ENCODE data around the gene FAM83C. TPM values are rescaled to one million over a fixed set of nuclear protein-coding genes. Genes with fewer than 3 reads are reported as not detected.

Gene FAM83C
- total RNA-seq, 1 experiment from 2014 or later, result not detected

- in situ Hi-C loops (cut with HindIII; ENCODE audit: low pct_unique_long_range_greater_than_20kb, low sequenced_read_pairs), result no loop called here
- no peak for DNase-seq (ENCODE audit: low read depth, low spot score)
These were observed 1.9 kb downstream of the FAM83C start for GRCh38 chr20:35290186-35290886.

- no peak for DNase-seq (ENCODE audit: low read depth, low spot score)
- in situ Hi-C loops (cut with HindIII; ENCODE audit: low pct_unique_long_range_greater_than_20kb, low sequenced_read_pairs), result no loop called here
These were observed 3.7 kb downstream of the FAM83C start for GRCh38 chr20:35288325-35289060.

GRCh38 chr20:35287509-35288324 is 4.5 kb downstream of the FAM83C start:
- no peak for DNase-seq (ENCODE audit: low read depth, low spot score)
- in situ Hi-C loops (cut with HindIII; ENCODE audit: low pct_unique_long_range_greater_than_20kb, low sequenced_read_pairs), result no loop called here

GRCh38 chr20:35286899-35287508 is 5.2 kb downstream of the FAM83C start:
- in situ Hi-C loops (cut with HindIII; ENCODE audit: low pct_unique_long_range_greater_than_20kb, low sequenced_read_pairs), result no loop called here
- DNase-seq (ENCODE audit: low read depth, low spot score), result no peak

GRCh38 chr20:35286077-35286898 is 5.9 kb downstream of the FAM83C start:
- in situ Hi-C loops (cut with HindIII; ENCODE audit: low pct_unique_long_range_greater_than_20kb, low sequenced_read_pairs), result no loop called here
- no peak for DNase-seq (ENCODE audit: low read depth, low spot score)

- in situ Hi-C loops (cut with HindIII; ENCODE audit: low pct_unique_long_range_greater_than_20kb, low sequenced_read_pairs), result no loop called here
- no peak for DNase-seq (ENCODE audit: low read depth, low spot score)
These were observed 6.5 kb downstream of the FAM83C start for GRCh38 chr20:35285806-35286076.

- in situ Hi-C loops (cut with HindIII; ENCODE audit: low pct_unique_long_range_greater_than_20kb, low sequenced_read_pairs), result no loop called here
- no peak for DNase-seq (ENCODE audit: low read depth, low spot score)
These were observed 7.0 kb downstream of the FAM83C start for GRCh38 chr20:35284992-35285805.

- peak; percentile 86 for DNase-seq (ENCODE audit: low read depth, low spot score)
- in situ Hi-C loops (cut with HindIII; ENCODE audit: low pct_unique_long_range_greater_than_20kb, low sequenced_read_pairs), result no loop called here
These were observed 7.8 kb downstream of the FAM83C start, which contains the start of gene EIF6 for GRCh38 chr20:35284267-35284991. Gene EIF6, minus strand, starts transcription at chr20:35284772. Its CDS starts 285 bp downstream, at chr20:35284487.

- DNase-seq (ENCODE audit: low read depth, low spot score), result no peak
- in situ Hi-C loops (cut with HindIII; ENCODE audit: low pct_unique_long_range_greater_than_20kb, low sequenced_read_pairs), result no loop called here
These were observed 8.6 kb downstream of the FAM83C start for GRCh38 chr20:35283441-35284266.

GRCh38 chr20:35281506-35282101 is 10.6 kb downstream of the FAM83C start:
- in situ Hi-C loops (cut with HindIII; ENCODE audit: low pct_unique_long_range_greater_than_20kb, low sequenced_read_pairs), result no loop called here
- DNase-seq (ENCODE audit: low read depth, low spot score), result no peak

GRCh38 chr20:35280523-35280922 is 11.7 kb downstream of the FAM83C start:
- in situ Hi-C loops (cut with HindIII; ENCODE audit: low pct_unique_long_range_greater_than_20kb, low sequenced_read_pairs), result no loop called here
- no peak for DNase-seq (ENCODE audit: low read depth, low spot score)

- no peak for DNase-seq (ENCODE audit: low read depth, low spot score)
- in situ Hi-C loops (cut with HindIII; ENCODE audit: low pct_unique_long_range_greater_than_20kb, low sequenced_read_pairs), result no loop called here
These were observed 12.6 kb downstream of the FAM83C start for GRCh38 chr20:35279533-35280174.

GRCh38 chr20:35279040-35279439 is 13.2 kb downstream of the FAM83C start:
- DNase-seq (ENCODE audit: low read depth, low spot score), result no peak
- in situ Hi-C loops (cut with HindIII; ENCODE audit: low pct_unique_long_range_greater_than_20kb, low sequenced_read_pairs), result no loop called here

- peak; percentile 86 for DNase-seq (ENCODE audit: low read depth, low spot score)
- in situ Hi-C loops (cut with HindIII; ENCODE audit: low pct_unique_long_range_greater_than_20kb, low sequenced_read_pairs), result no loop called here
These were observed 14.5 kb downstream of the FAM83C start, which contains the start of gene MMP24OS for GRCh38 chr20:35277531-35278395. Gene MMP24OS, minus strand, starts transcription at chr20:35278122. Its CDS starts 193 bp downstream, at chr20:35277929.

Data from SK-MEL-5 (cell line).